GM23338 (cell line): ENCODE results near the gene MLLT10. TPM values are rescaled to one million over a fixed set of nuclear protein-coding genes. Genes with fewer than 3 reads are reported as not detected.
A peak's percentile ranks its signal among the peaks of the same experiment; 100 is the strongest.

ENCODE experiments used
- ATAC-seq: fragments of 200-7000 bp; cut with Tn5 transposase; 3 replicates; pipeline ENCODE4 v1.9.1; 2020
- DNase-seq: peaks from one replicate; pipeline ENCODE4 v3.0.0-alpha.2; 2015; ENCODE audit warnings: low spot score
- H2AFZ ChIP-seq: fragments of 200-600 bp; sonication (generic); 2 replicates; pipeline ENCODE4 v1.8.0; 2016; ENCODE audit warnings: antibody characterized with exemption, mild to moderate bottlenecking, moderate library complexity
- H3F3A ChIP-seq: fragments of 200-600 bp; sonication (generic); replicated peaks from 2 replicates; pipeline ENCODE4 v1.8.0; 2017; ENCODE audit warnings: antibody characterized with exemption, mixed run types, low read depth
- H3K27ac ChIP-seq: fragments of 200-600 bp; sonication (generic); 2 replicates; pipeline ENCODE4 v1.6.1; 2016; ENCODE audit warnings: low read depth
- H3K27me3 ChIP-seq: fragments of 200-600 bp; sonication (generic); 2 replicates; pipeline ENCODE4 v1.8.0; 2016; ENCODE audit warnings: mild to moderate bottlenecking, mixed run types, moderate library complexity; ENCODE audit not compliant: insufficient read depth
- H3K36me3 ChIP-seq: fragments of 200-600 bp; sonication (generic); 2 replicates; pipeline ENCODE4 v1.8.0; 2016; ENCODE audit warnings: mild to moderate bottlenecking; ENCODE audit not compliant: insufficient read depth
- H3K4me1 ChIP-seq: fragments of 200-600 bp; sonication (generic); 2 replicates; pipeline ENCODE4 v1.8.0; 2016; ENCODE audit warnings: mild to moderate bottlenecking, moderate library complexity; ENCODE audit not compliant: insufficient read depth
- H3K4me2 ChIP-seq: fragments of 200-600 bp; sonication (generic); 2 replicates; pipeline ENCODE4 v1.7.1; 2017; ENCODE audit warnings: mixed run types
- H3K4me3 ChIP-seq: fragments of 200-600 bp; sonication (generic); 2 replicates; pipeline ENCODE4 v1.6.1; 2016; ENCODE audit warnings: mixed run types
- H3K79me2 ChIP-seq: fragments of 200-600 bp; sonication (generic); replicated peaks from 2 replicates; pipeline ENCODE4 v1.8.0; 2017; ENCODE audit warnings: mild to moderate bottlenecking; ENCODE audit not compliant: insufficient read depth
- H3K9me2 ChIP-seq: fragments of 200-600 bp; sonication (generic); 2 replicates; pipeline ENCODE4 v1.8.0; 2017; ENCODE audit not compliant: insufficient read depth
- H4K20me1 ChIP-seq: fragments of 200-600 bp; sonication (generic); replicated peaks from 2 replicates; pipeline ENCODE4 v1.8.0; 2017; ENCODE audit warnings: mild to moderate bottlenecking; ENCODE audit not compliant: insufficient read depth
- H3K27ac Mint-ChIP-seq: 2 replicates; pipeline ENCODE4 v1.8.0; 2020; ENCODE audit warnings: inconsistent platforms, mild to moderate bottlenecking, moderate library complexity, mixed read lengths
- H3K27me3 Mint-ChIP-seq: 3 replicates; pipeline ENCODE4 v1.8.0; 2022; ENCODE audit warnings: low read depth, mild to moderate bottlenecking, moderate library complexity, mixed read lengths, inconsistent platforms; ENCODE audit not compliant: insufficient read depth, poor library complexity
- H3K36me3 Mint-ChIP-seq: 3 replicates; pipeline ENCODE4 v1.8.0; 2021; ENCODE audit warnings: low read depth, mild to moderate bottlenecking, inconsistent platforms, moderate library complexity, mixed read lengths
- H3K4me1 Mint-ChIP-seq: 3 replicates; pipeline ENCODE4 v1.8.0; 2020; ENCODE audit warnings: mild to moderate bottlenecking, inconsistent platforms, mixed read lengths
- H3K4me3 Mint-ChIP-seq: 3 replicates; pipeline ENCODE4 v1.8.0; 2021; ENCODE audit warnings: moderate library complexity, mild to moderate bottlenecking, inconsistent platforms, mixed read lengths
- H3K9me3 Mint-ChIP-seq: 3 replicates; pipeline ENCODE4 v1.8.0; 2020; ENCODE audit warnings: moderate library complexity, mild to moderate bottlenecking, inconsistent platforms, mixed read lengths
- CREB1 ChIP-seq: fragments of 250-450 bp; sonication (Bioruptor Pico); IDR thresholded peaks from 2 replicates; pipeline ENCODE4 v1.5.0; 2020; ENCODE audit warnings: low read depth, mild to moderate bottlenecking, moderate library complexity
- CTCF ChIP-seq, 2 experiments: fragments of 200-600 bp in 1 of 2; sonication (generic) in 1 of 2; conservative IDR thresholded peaks; 2 replicates each; pipeline versions ENCODE4 v1.5.1 to v1.6.1; 2016 to 2017; ENCODE audit warnings: antibody characterized with exemption in 2 of 2, low read depth in 2 of 2, mild to moderate bottlenecking in 2 of 2, moderate library complexity in 1 of 2
- ETS1 ChIP-seq: IDR thresholded peaks from 2 replicates; pipeline ENCODE4 v1.6.1; 2016; ENCODE audit warnings: antibody characterized with exemption
- EZH2 ChIP-seq: fragments of 200-600 bp; sonication (generic); IDR thresholded peaks from one replicate; pipeline ENCODE4 v1.8.0; 2017; ENCODE audit warnings: antibody characterized with exemption, mild to moderate bottlenecking, low read depth; ENCODE audit not compliant: unreplicated experiment
- EZH2phosphoT487 ChIP-seq: fragments of 200-600 bp; sonication (generic); IDR thresholded peaks from one replicate; pipeline ENCODE4 v1.8.1; 2018; ENCODE audit warnings: antibody characterized with exemption; ENCODE audit not compliant: unreplicated experiment
- JUNB ChIP-seq: IDR thresholded peaks from one replicate; pipeline ENCODE4 v1.6.1; 2016; ENCODE audit warnings: antibody characterized with exemption; ENCODE audit not compliant: unreplicated experiment
- NANOG ChIP-seq: IDR thresholded peaks from 2 replicates; pipeline ENCODE4 v1.6.1; 2016; ENCODE audit warnings: antibody characterized with exemption, borderline replicate concordance
- POLR2AphosphoS5 ChIP-seq: IDR thresholded peaks from 2 replicates; pipeline ENCODE4 v1.6.1; 2016; ENCODE audit warnings: antibody characterized with exemption, low read depth
- REST ChIP-seq: IDR thresholded peaks from one replicate; pipeline ENCODE4 v1.6.1; 2018; ENCODE audit warnings: antibody characterized with exemption; ENCODE audit not compliant: unreplicated experiment
- STAT1 ChIP-seq: IDR thresholded peaks from one replicate; pipeline ENCODE4 v1.6.1; 2016; ENCODE audit warnings: antibody characterized with exemption; ENCODE audit not compliant: unreplicated experiment
- ZNF114 ChIP-seq: fragments of 250-450 bp; sonication (Bioruptor Pico); IDR thresholded peaks from 2 replicates; pipeline ENCODE4 v1.5.0; 2020; ENCODE audit warnings: mild to moderate bottlenecking, moderate library complexity
- ZNF331 ChIP-seq: fragments of 250-450 bp; sonication (Bioruptor Pico); IDR thresholded peaks from 2 replicates; pipeline ENCODE4 v1.5.0; 2020; ENCODE audit warnings: low read depth, mild to moderate bottlenecking, moderate library complexity
- ZNF462 ChIP-seq: fragments of 250-450 bp; sonication (Bioruptor Pico); IDR thresholded peaks from 2 replicates; pipeline ENCODE4 v1.5.0; 2020; ENCODE audit warnings: mild to moderate bottlenecking, moderate library complexity
- polyA plus RNA-seq: library from polyadenylated mRNA; unstranded; fragments of >200 nt; fragmentation: Nextera tagmentation; extraction: Ambion mirVana; gene quantifications from 2 replicates; pipeline ENCODE4 v1.2.1, GENCODE V29; 2016
- total RNA-seq: library from RNA; depleted of rRNA; stranded (reverse); fragments of >200 nt; shearing (Covaris generic); gene quantifications from 2 replicates; pipeline ENCODE4 v1.2.3, GENCODE V29; 2014

MLLT10 gene
- total and polyA plus RNA-seq, 2 experiments from 2014 or later = 28.8 to 55.4 TPM

GRCh38 chr10:21694631-21695030 lies 160.6 kb downstream of the MLLT10 start:
- Mint-ChIP-seq H3K4me1 (peaks cover 22% of the 10 kb centered on the region), H3K27me3 (peaks cover 5% of the 10 kb centered on the region), H3K4me3 (no peak overlapping the region), H3K36me3 (peaks cover 24% of the 10 kb centered on the region), H3K9me3 (peaks cover 11% of the 10 kb centered on the region), H3K27ac (peak overlapping the region; percentile 87; the same call in 1 of the 2 replicates)
- peaks cover 5% of the 10 kb centered on the region; the same call in 1 of the 2 replicates for H3K4me1 ChIP-seq
- no peaks in the 10 kb centered on the region for H3K27me3 ChIP-seq
- H4K20me1 ChIP-seq = no peaks in the 10 kb centered on the region
- H3K4me2 ChIP-seq = no peak overlapping the region
- no peak overlapping the region for H3K4me3 ChIP-seq
- no peak overlapping the region for H2AFZ ChIP-seq
- ATAC-seq (peak; percentile 43), DNase-seq (peak; percentile 27)
- H3F3A ChIP-seq = no peaks in the 10 kb centered on the region
- no peak for TF ChIP-seq CTCF (conservative IDR thresholded peaks at IDR 0.05; ENCODE audit: low read depth in 2 of 2)
- TF ChIP-seq NANOG = no peak
- TF ChIP-seq JUNB = no peak
- TF ChIP-seq ZNF462 = no peak
- no peak for TF ChIP-seq ZNF331 (CRISPR knock-in tag)
- no peak for TF ChIP-seq ZNF114 (CRISPR knock-in tag)
- no peak for TF ChIP-seq ETS1
- TF ChIP-seq EZH2phosphoT487 = no peak
- no peak for TF ChIP-seq CREB1 (CRISPR knock-in tag)
- TF ChIP-seq STAT1 = no peak
- TF ChIP-seq REST = no peak
- TF ChIP-seq EZH2 = no peak
- no peak for TF ChIP-seq POLR2AphosphoS5
- H3K36me3 ChIP-seq = no peaks in the 10 kb centered on the region
- 0 out of 2 replicates have a peak overlapping the region, but pooled peaks have one; percentile 35 for H3K27ac ChIP-seq
- H3K79me2 ChIP-seq = peaks cover 44% of the 10 kb centered on the region
- H3K9me2 ChIP-seq = no peaks in the 10 kb centered on the region
